K562 (cell line): ENCODE results near the gene PRDX1. TPM values are rescaled to one million over a fixed set of nuclear protein-coding genes. Genes with fewer than 3 reads are reported as not detected.

Experiments
- DNMT1 ChIP-seq: fragments of 450-650 bp; IDR thresholded peaks from 2 replicates; pipeline ENCODE4 v1.6.1; 2016; ENCODE audit warnings: antibody characterized with exemption, mild to moderate bottlenecking
- FOXK2 ChIP-seq, 2 experiments: fragments of 450-650 bp; IDR thresholded peaks in 1 of 2; conservative IDR thresholded peaks in 1 of 2; 2 replicates each; pipeline ENCODE4 v1.6.1; 2016; ENCODE audit warnings: low read depth in 2 of 2, mild to moderate bottlenecking in 1 of 2
- MAFF ChIP-seq: IDR thresholded peaks from 2 replicates; pipeline ENCODE4 v1.6.1; 2012; ENCODE audit warnings: low read length, improper control_type of control experiment
- PTBP1 ChIP-seq: fragments of 200-400 bp; formaldehyde crosslinking; IDR thresholded peaks from 2 replicates; pipeline ENCODE4 v1.6.1; 2017; ENCODE audit warnings: low read depth, low read length
- RBM34 ChIP-seq: fragments of 200-400 bp; formaldehyde crosslinking; IDR thresholded peaks from 2 replicates; pipeline ENCODE4 v1.6.1; 2018; ENCODE audit warnings: low read length, borderline replicate concordance; ENCODE audit not compliant: insufficient read depth
- RHOXF2B ChIP-seq: fragments of 250-450 bp; sonication (Bioruptor Pico); conservative IDR thresholded peaks from 2 replicates; pipeline ENCODE4 v1.5.1; 2021
- SP2 ChIP-seq: IDR thresholded peaks from 2 replicates; pipeline ENCODE4 v1.6.1; 2011; ENCODE audit warnings: mild to moderate bottlenecking, low read depth, low read length, moderate library complexity; ENCODE audit not compliant: poor library complexity, severe bottlenecking; ENCODE audit errors: extremely low read depth
- SRSF9 ChIP-seq: fragments of 200-400 bp; formaldehyde crosslinking; IDR thresholded peaks from 2 replicates; pipeline ENCODE4 v1.6.1; 2017; ENCODE audit warnings: low read depth, low read length, borderline replicate concordance
- TCF7 ChIP-seq: sonication (generic); IDR thresholded peaks from 2 replicates; pipeline ENCODE4 v1.6.1; 2016; ENCODE audit warnings: antibody characterized with exemption, borderline replicate concordance
- ZNF696 ChIP-seq: fragments of 250-450 bp; sonication (Bioruptor Pico); conservative IDR thresholded peaks from 2 replicates; pipeline ENCODE4 v1.4.0; 2020; ENCODE audit warnings: mild to moderate bottlenecking, moderate library complexity
- polyA plus RNA-seq, 8 experiments: library from polyadenylated mRNA; depleted of rRNA in 4 of 8; stranded (reverse) in 5 of 8; unstranded in 3 of 8; fragments of >200 nt; fragmentation: Nextera tagmentation in 2 of 8; fragmentation: Illumina TruSeq in 1 of 8; extraction: Ambion mirVana in 2 of 8; extraction: Trizol in 1 of 8; gene quantifications; 2 replicates each; pipeline versions ENCODE4 v1.2.1 to v1.2.3, GENCODE V29; 2011 to 2014; ENCODE audit warnings: inconsistent platforms in 1 of 8, missing spikeins in 1 of 8
- total RNA-seq, 7 experiments: library from RNA; depleted of rRNA in 6 of 7; stranded (reverse); fragments of >200 nt in 6 of 7; fragmentation: Illumina TruSeq in 2 of 7; extraction: Trizol in 2 of 7; gene quantifications; 2 replicates each; pipeline versions ENCODE4 v1.2.1 to v1.2.3, GENCODE V29; 2011 to 2021; ENCODE audit warnings: low replicate concordance in 1 of 7
- TF ChIP-seq, protein P1 (sequence below): sonication (generic); formaldehyde crosslinking; IDR thresholded peaks from 2 replicates; pipeline ENCODE4 v1.8.0; 2023; ENCODE audit warnings: missing genetic modification reagents, mild to moderate bottlenecking, borderline replicate concordance
- TF ChIP-seq, protein P2 (sequence below): fragments of 250-450 bp; sonication (Bioruptor Pico); IDR thresholded peaks from 2 replicates; pipeline ENCODE4 v1.5.0; 2021
- TF ChIP-seq, protein P3 (sequence below): fragments of 450-650 bp; IDR thresholded peaks from 2 replicates; pipeline ENCODE4 v1.6.1; 2018; ENCODE audit warnings: mild to moderate bottlenecking, low read depth; ENCODE audit not compliant: partially characterized antibody
- TF ChIP-seq, protein P4 (sequence below): IDR thresholded peaks from 3 replicates; pipeline ENCODE4 v1.6.1; 2011; ENCODE audit warnings: borderline replicate concordance, mild to moderate bottlenecking; ENCODE audit not compliant: insufficient read length, insufficient read depth
- TF ChIP-seq, protein P5 (sequence below): fragments of 450-650 bp; conservative IDR thresholded peaks from 2 replicates; pipeline ENCODE4 v1.6.1; 2016; ENCODE audit warnings: missing genetic modification characterization, low read depth, mild to moderate bottlenecking, missing compliant biosample characterization, moderate library complexity

Gene PRDX1
- total and polyA plus RNA-seq, 9 of the 15 experiments (the other 6 are each of a cell fraction or from before 2014, with no cell fraction given) = 748 to 2,388 (median 1,045) TPM

DNA sequence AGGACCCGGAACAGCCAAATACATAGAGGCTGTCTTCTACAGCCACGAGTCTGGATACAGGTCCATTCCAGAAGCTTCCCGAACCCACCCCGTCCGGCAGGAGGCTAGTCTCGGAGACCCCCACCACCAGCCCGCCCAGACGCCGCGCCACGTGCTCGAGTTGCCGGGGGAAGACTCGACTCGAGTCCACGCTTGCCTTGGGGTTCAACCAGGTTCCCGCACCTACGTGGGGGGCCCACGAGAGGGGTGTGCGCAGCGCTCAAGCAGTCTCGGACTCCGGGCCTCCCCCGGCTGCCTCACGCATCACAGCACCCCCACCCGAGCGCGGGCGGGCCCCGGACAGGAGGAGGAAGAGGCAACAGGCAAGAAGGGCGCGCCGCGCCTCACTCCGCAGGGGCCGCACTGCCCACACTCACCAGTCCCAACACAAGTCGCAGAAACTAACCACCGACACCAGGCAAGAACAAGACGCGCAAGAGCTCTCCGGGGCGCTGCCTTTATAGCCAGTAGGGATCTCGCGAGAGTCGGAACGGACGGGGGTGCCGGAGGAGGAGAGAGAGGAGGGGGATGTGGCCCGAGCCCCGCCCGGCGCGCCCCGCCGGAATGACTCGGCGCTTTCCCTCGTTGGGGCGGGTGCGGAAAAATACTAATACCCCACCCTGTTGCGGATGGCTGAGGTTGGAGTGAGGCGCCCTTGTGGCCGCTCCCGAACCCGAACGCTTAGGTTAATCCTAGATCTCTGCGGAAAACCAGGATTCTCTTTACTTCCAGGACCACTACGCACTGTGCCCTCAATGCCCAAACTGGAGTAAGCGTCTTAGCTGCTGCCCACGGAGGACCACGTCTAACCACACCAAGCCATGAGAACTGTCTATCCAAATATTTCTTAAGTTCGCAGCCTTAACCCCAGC lies at the start of gene PRDX1 (continued):
- TF ChIP-seq, protein P1, sequence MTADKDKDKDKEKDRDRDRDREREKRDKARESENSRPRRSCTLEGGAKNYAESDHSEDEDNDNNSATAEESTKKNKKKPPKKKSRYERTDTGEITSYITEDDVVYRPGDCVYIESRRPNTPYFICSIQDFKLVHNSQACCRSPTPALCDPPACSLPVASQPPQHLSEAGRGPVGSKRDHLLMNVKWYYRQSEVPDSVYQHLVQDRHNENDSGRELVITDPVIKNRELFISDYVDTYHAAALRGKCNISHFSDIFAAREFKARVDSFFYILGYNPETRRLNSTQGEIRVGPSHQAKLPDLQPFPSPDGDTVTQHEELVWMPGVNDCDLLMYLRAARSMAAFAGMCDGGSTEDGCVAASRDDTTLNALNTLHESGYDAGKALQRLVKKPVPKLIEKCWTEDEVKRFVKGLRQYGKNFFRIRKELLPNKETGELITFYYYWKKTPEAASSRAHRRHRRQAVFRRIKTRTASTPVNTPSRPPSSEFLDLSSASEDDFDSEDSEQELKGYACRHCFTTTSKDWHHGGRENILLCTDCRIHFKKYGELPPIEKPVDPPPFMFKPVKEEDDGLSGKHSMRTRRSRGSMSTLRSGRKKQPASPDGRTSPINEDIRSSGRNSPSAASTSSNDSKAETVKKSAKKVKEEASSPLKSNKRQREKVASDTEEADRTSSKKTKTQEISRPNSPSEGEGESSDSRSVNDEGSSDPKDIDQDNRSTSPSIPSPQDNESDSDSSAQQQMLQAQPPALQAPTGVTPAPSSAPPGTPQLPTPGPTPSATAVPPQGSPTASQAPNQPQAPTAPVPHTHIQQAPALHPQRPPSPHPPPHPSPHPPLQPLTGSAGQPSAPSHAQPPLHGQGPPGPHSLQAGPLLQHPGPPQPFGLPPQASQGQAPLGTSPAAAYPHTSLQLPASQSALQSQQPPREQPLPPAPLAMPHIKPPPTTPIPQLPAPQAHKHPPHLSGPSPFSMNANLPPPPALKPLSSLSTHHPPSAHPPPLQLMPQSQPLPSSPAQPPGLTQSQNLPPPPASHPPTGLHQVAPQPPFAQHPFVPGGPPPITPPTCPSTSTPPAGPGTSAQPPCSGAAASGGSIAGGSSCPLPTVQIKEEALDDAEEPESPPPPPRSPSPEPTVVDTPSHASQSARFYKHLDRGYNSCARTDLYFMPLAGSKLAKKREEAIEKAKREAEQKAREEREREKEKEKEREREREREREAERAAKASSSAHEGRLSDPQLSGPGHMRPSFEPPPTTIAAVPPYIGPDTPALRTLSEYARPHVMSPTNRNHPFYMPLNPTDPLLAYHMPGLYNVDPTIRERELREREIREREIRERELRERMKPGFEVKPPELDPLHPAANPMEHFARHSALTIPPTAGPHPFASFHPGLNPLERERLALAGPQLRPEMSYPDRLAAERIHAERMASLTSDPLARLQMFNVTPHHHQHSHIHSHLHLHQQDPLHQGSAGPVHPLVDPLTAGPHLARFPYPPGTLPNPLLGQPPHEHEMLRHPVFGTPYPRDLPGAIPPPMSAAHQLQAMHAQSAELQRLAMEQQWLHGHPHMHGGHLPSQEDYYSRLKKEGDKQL (CRISPR knock-in tag) = 0 out of 2 replicates have a peak, but pooled peaks have one; percentile 77
- TF ChIP-seq RHOXF2B (CRISPR knock-in tag) (no peak), FOXK2 (conservative IDR thresholded peaks at IDR 0.05 in 1 of 2, IDR thresholded peaks at IDR 0.05 in 1 of 2; ENCODE audit: low read depth in 2 of 2) (peak; percentile 68 to 76), SRSF9 (no peak), TCF7 (peak; percentile 50; the same call in 1 of the 2 replicates), SP2 (no peak), MAFF (peak; percentile 94), ZNF696 (no peak), RBM34 (no peak), DNMT1 (no peak), PTBP1 (peak; percentile 32)
- TF ChIP-seq, protein P2, sequence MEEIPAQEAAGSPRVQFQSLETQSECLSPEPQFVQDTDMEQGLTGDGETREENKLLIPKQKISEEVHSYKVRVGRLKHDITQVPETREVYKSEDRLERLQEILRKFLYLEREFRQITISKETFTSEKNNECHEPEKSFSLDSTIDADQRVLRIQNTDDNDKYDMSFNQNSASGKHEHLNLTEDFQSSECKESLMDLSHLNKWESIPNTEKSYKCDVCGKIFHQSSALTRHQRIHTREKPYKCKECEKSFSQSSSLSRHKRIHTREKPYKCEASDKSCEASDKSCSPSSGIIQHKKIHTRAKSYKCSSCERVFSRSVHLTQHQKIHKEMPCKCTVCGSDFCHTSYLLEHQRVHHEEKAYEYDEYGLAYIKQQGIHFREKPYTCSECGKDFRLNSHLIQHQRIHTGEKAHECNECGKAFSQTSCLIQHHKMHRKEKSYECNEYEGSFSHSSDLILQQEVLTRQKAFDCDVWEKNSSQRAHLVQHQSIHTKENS (CRISPR knock-in tag) = no peak
- TF ChIP-seq, protein P3, sequence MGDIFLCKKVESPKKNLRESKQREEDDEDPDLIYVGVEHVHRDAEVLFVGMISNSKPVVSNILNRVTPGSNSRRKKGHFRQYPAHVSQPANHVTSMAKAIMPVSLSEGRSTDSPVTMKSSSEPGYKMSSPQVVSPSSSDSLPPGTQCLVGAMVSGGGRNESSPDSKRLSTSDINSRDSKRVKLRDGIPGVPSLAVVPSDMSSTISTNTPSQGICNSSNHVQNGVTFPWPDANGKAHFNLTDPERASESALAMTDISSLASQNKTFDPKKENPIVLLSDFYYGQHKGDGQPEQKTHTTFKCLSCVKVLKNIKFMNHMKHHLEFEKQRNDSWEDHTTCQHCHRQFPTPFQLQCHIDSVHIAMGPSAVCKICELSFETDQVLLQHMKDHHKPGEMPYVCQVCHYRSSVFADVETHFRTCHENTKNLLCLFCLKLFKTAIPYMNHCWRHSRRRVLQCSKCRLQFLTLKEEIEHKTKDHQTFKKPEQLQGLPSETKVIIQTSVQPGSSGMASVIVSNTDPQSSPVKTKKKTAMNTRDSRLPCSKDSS = no peak
- TF ChIP-seq, protein P4, sequence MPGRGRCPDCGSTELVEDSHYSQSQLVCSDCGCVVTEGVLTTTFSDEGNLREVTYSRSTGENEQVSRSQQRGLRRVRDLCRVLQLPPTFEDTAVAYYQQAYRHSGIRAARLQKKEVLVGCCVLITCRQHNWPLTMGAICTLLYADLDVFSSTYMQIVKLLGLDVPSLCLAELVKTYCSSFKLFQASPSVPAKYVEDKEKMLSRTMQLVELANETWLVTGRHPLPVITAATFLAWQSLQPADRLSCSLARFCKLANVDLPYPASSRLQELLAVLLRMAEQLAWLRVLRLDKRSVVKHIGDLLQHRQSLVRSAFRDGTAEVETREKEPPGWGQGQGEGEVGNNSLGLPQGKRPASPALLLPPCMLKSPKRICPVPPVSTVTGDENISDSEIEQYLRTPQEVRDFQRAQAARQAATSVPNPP = no peak
- TF ChIP-seq, protein P5, sequence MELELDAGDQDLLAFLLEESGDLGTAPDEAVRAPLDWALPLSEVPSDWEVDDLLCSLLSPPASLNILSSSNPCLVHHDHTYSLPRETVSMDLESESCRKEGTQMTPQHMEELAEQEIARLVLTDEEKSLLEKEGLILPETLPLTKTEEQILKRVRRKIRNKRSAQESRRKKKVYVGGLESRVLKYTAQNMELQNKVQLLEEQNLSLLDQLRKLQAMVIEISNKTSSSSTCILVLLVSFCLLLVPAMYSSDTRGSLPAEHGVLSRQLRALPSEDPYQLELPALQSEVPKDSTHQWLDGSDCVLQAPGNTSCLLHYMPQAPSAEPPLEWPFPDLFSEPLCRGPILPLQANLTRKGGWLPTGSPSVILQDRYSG (tag) = no peak
